Endodermal cell (in vitro differentiated cells): Measurements from ENCODE around the gene DLG2. TPM values are rescaled to one million over a fixed set of nuclear protein-coding genes. Genes with fewer than 3 reads are reported as not detected.

Experiments used
- DNase-seq: peaks from one replicate; pipeline ENCODE4 v3.0.0-alpha.2; 2017
- H3K27ac ChIP-seq: 2 replicates; pipeline ENCODE4 v1.5.1; 2013; ENCODE audit warnings: mild to moderate bottlenecking, low read depth, low read length, moderate library complexity
- H3K27me3 ChIP-seq: 2 replicates; pipeline ENCODE4 v1.6.1; 2013; ENCODE audit warnings: mild to moderate bottlenecking, low read length, moderate library complexity; ENCODE audit not compliant: insufficient read depth, control insufficient read depth, poor library complexity, severe bottlenecking
- H3K36me3 ChIP-seq: 2 replicates; pipeline ENCODE4 v1.7.0; 2013; ENCODE audit warnings: mild to moderate bottlenecking, low read length, moderate library complexity; ENCODE audit not compliant: control insufficient read depth, insufficient read depth
- H3K4me1 ChIP-seq: one replicate; pipeline ENCODE4 v1.7.0; 2013; ENCODE audit warnings: low read length; ENCODE audit not compliant: control insufficient read depth, insufficient read depth
- H3K4me3 ChIP-seq: 2 replicates; pipeline ENCODE4 v1.5.1; 2013; ENCODE audit warnings: mild to moderate bottlenecking, low read length, moderate library complexity
- H3K9ac ChIP-seq: 2 replicates; pipeline ENCODE4 v1.6.1; 2013; ENCODE audit warnings: mild to moderate bottlenecking, low read length, moderate library complexity; ENCODE audit not compliant: poor library complexity, severe bottlenecking; ENCODE audit errors: extremely low read depth
- H3K9me3 ChIP-seq: 2 replicates; pipeline ENCODE4 v1.6.1; 2013; ENCODE audit warnings: mild to moderate bottlenecking, low read length, moderate library complexity; ENCODE audit not compliant: control insufficient read depth
- H3K27ac Mint-ChIP-seq: 2 replicates; pipeline ENCODE4 v1.8.0; 2020; ENCODE audit warnings: mixed read lengths
- H3K27me3 Mint-ChIP-seq: 2 replicates; pipeline ENCODE4 v1.8.0; 2021; ENCODE audit warnings: mild to moderate bottlenecking, mixed read lengths; ENCODE audit not compliant: insufficient read depth
- H3K36me3 Mint-ChIP-seq: 2 replicates; pipeline ENCODE4 v1.8.0; 2020; ENCODE audit warnings: low read depth, mixed read lengths
- H3K4me1 Mint-ChIP-seq: 2 replicates; pipeline ENCODE4 v1.8.0; 2020; ENCODE audit warnings: mixed read lengths
- H3K4me3 Mint-ChIP-seq: 2 replicates; pipeline ENCODE4 v1.8.0; 2020; ENCODE audit warnings: mild to moderate bottlenecking, moderate library complexity, mixed read lengths
- H3K9me3 Mint-ChIP-seq: 2 replicates; pipeline ENCODE4 v1.8.0; 2020; ENCODE audit warnings: mild to moderate bottlenecking, mixed read lengths
- CTCF ChIP-seq: fragments of 200-600 bp; sonication (generic); conservative IDR thresholded peaks from 2 replicates; pipeline ENCODE4 v1.5.0; 2021; ENCODE audit warnings: antibody characterized with exemption, mild to moderate bottlenecking
- WGBS, 2 experiments: methylation state at CpG; one replicate each; pipeline versions ENCODE4 v1.1.5 to v1.1.7; 2013; ENCODE audit warnings: missing lambda C conversion rate in 2 of 2, mixed read lengths in 1 of 2; ENCODE audit not compliant: insufficient coverage in 1 of 2, insufficient read length in 1 of 2; 5-methylcytosine and 5-hydroxymethylcytosine counted together
- total RNA-seq, 2 donors: library from RNA; stranded (reverse); fragmentation: NEBNext Ultra II Directional in 1 of 2; extraction: Animal tissue kit (Norgen Biotek cat#: 25700) in 1 of 2; gene quantifications; 2 replicates in 1 of 2; 3 replicates in 1 of 2; pipeline ENCODE4 v1.2.1, GENCODE V29; 2021

The DLG2 gene
- total RNA-seq, 2 donors from 2014 or later, result 9.6 to 10.6 TPM

- Histone ChIP-seq H3K4me3 (no peak overlapping the region), H3K27me3 (no peaks in the 10 kb centered on the region), H3K9me3 (no peaks in the 10 kb centered on the region), H3K36me3 (no peaks in the 10 kb centered on the region), H3K4me1 (peaks cover 6% of the 10 kb centered on the region), H3K27ac (peak overlapping the region; percentile 68), H3K9ac (no peak overlapping the region)
- no peaks in the 10 kb centered on the region for H3K9me3 Mint-ChIP-seq
- H3K36me3 Mint-ChIP-seq, result no peaks in the 10 kb centered on the region
- no peak for DNase-seq
- WGBS, 2 experiments, result 48 to 77% methylated on average over 3 to 5 of the region's 5 CpGs
- peaks cover 33% of the 10 kb centered on the region for H3K4me1 Mint-ChIP-seq
- H3K4me3 Mint-ChIP-seq, result no peak overlapping the region
- TF ChIP-seq CTCF, result no peak
- no peaks in the 10 kb centered on the region for H3K27me3 Mint-ChIP-seq
- H3K27ac Mint-ChIP-seq, result peak overlapping the region; percentile 40
Measured at GRCh38 chr11:84645988-84646694, 981.0 kb downstream of the DLG2 start.

GRCh38 chr11:84642500-84642899 lies 984.6 kb downstream of the DLG2 start:
- Histone ChIP-seq H3K36me3 (no peaks in the 10 kb centered on the region), H3K9me3 (no peaks in the 10 kb centered on the region), H3K4me1 (no peaks in the 10 kb centered on the region), H3K27ac (no peak overlapping the region), H3K9ac (no peak overlapping the region), H3K4me3 (no peak overlapping the region), H3K27me3 (no peaks in the 10 kb centered on the region)
- no peak for DNase-seq
- no peaks in the 10 kb centered on the region for H3K36me3 Mint-ChIP-seq
- peaks cover 10% of the 10 kb centered on the region for H3K4me1 Mint-ChIP-seq
- H3K4me3 Mint-ChIP-seq, result no peak overlapping the region
- H3K27me3 Mint-ChIP-seq, result no peaks in the 10 kb centered on the region
- no peaks in the 10 kb centered on the region for H3K9me3 Mint-ChIP-seq
- no peak overlapping the region for H3K27ac Mint-ChIP-seq
- TF ChIP-seq CTCF, result peak; percentile 40

- Histone ChIP-seq H3K27me3 (no peaks in the 10 kb centered on the region), H3K9ac (no peak overlapping the region), H3K9me3 (no peaks in the 10 kb centered on the region), H3K4me3 (no peak overlapping the region), H3K4me1 (no peaks in the 10 kb centered on the region), H3K36me3 (no peaks in the 10 kb centered on the region), H3K27ac (no peak overlapping the region)
- no peak for DNase-seq
- no peaks in the 10 kb centered on the region for H3K27me3 Mint-ChIP-seq
- no peak overlapping the region for H3K27ac Mint-ChIP-seq
- no peaks in the 10 kb centered on the region for H3K4me1 Mint-ChIP-seq
- H3K36me3 Mint-ChIP-seq, result no peaks in the 10 kb centered on the region
- no peaks in the 10 kb centered on the region for H3K9me3 Mint-ChIP-seq
- no peak for TF ChIP-seq CTCF
- whole genome bisulfite sequencing, 2 experiments, result 95 to 100% methylated on average over 1 to 2 of the region's 2 CpGs
- no peak overlapping the region for H3K4me3 Mint-ChIP-seq
Measured at GRCh38 chr11:84634309-84634708, 992.8 kb downstream of the DLG2 start.
